Prostate gland (tissue), 2 donors: ENCODE measurements around the gene FBH1. TPM values are rescaled to one million over a fixed set of nuclear protein-coding genes. Genes with fewer than 3 reads are reported as not detected.
A peak's percentile ranks its signal among the peaks of the same experiment; 100 is the strongest.

ENCODE experiments used
- DNase-seq: peaks from one replicate; pipeline ENCODE4 v3.0.0-alpha.2; 2019; ENCODE audit warnings: low spot score
- H3K27ac ChIP-seq, 2 donors: fragments of 200-600 bp; sonication (generic); 2 replicates each; pipeline ENCODE4 v1.5.1; 2017 to 2019
- H3K27me3 ChIP-seq: fragments of 200-600 bp; sonication (generic); replicated peaks from 2 replicates; pipeline ENCODE4 v1.5.1; 2019; ENCODE audit not compliant: insufficient read depth
- H3K36me3 ChIP-seq, 2 donors: fragments of 200-600 bp; sonication (generic); 1 replicate in 1 of 2; 2 replicates in 1 of 2; pipeline versions ENCODE4 v1.5.1 to v1.8.1; 2017 to 2019
- H3K4me1 ChIP-seq: fragments of 200-600 bp; sonication (generic); replicated peaks from 2 replicates; pipeline ENCODE4 v1.5.1; 2019
- H3K4me3 ChIP-seq, 2 donors: fragments of 200-600 bp; sonication (generic); 2 replicates each; pipeline ENCODE4 v1.5.1; 2017 to 2019
- H3K9me3 ChIP-seq: fragments of 200-600 bp; sonication (generic); 2 replicates; pipeline ENCODE4 v1.5.1; 2017
- POLR2A ChIP-seq: fragments of 450-650 bp; IDR thresholded peaks from one replicate; pipeline ENCODE4 v1.6.1; 2016; ENCODE audit warnings: antibody characterized with exemption, mild to moderate bottlenecking
- POLR2AphosphoS5 ChIP-seq: sonication (generic); formaldehyde crosslinking; IDR thresholded peaks from one replicate; pipeline ENCODE4 v1.6.1; 2017; ENCODE audit warnings: antibody characterized with exemption
- WGBS: methylation state at CpG from one replicate; pipeline ENCODE4 v1.1.5; 2018; 5-methylcytosine and 5-hydroxymethylcytosine counted together
- intact Hi-C: fragments of 100-400 bp; cut with DNase I; formaldehyde crosslinking; loops from one replicate; pipeline ENCODE4 v1.14.2; 2022
- total RNA-seq, 2 donors: library from RNA; depleted of rRNA; stranded (reverse); fragments of >200 nt; gene quantifications; one replicate each; pipeline ENCODE4 v1.1.0, GENCODE V29; 2016
- TF ChIP-seq, protein P1 (sequence below), 4 experiments: fragments of 200-600 bp in 2 of 4; fragments of 450-650 bp in 2 of 4; sonication (generic) in 2 of 4; IDR thresholded peaks; 1 replicate in 3 of 4; 2 replicates in 1 of 4; pipeline ENCODE4 v1.5.1; 2016 to 2019; ENCODE audit warnings: antibody characterized with exemption in 4 of 4, mild to moderate bottlenecking in 2 of 4, moderate library complexity in 2 of 4

Gene FBH1
- total RNA-seq, result 100 to 1,000 TPM in 1 of 2 donors, 10 to 100 TPM in 1; 75.0 to 172 TPM

- Histone ChIP-seq H3K9me3 (no peaks in the 10 kb centered on the region), H3K4me1 (peaks cover 7% of the 10 kb centered on the region), H3K27ac (peak within 1 kb of the TSS; percentile 73 to 75), H3K27me3 (no peaks in the 10 kb centered on the region), H3K4me3 (peak within 1 kb of the TSS; percentile 85 to 94), H3K36me3 (no peaks in the 10 kb centered on the region)
- under 1% methylated on average over 63 of the region's 109 CpGs for WGBS
- DNase-seq, result peak; percentile 99
- intact Hi-C loops, result loop anchor here (1.0 to 5.0 kb wide), 3 partner anchors 55 to 443 kb away; partner anchors contain the start of gene GDI2
- TF ChIP-seq POLR2AphosphoS5 (peak; percentile 92), POLR2A (peak; percentile 69)
- TF ChIP-seq, protein P1, sequence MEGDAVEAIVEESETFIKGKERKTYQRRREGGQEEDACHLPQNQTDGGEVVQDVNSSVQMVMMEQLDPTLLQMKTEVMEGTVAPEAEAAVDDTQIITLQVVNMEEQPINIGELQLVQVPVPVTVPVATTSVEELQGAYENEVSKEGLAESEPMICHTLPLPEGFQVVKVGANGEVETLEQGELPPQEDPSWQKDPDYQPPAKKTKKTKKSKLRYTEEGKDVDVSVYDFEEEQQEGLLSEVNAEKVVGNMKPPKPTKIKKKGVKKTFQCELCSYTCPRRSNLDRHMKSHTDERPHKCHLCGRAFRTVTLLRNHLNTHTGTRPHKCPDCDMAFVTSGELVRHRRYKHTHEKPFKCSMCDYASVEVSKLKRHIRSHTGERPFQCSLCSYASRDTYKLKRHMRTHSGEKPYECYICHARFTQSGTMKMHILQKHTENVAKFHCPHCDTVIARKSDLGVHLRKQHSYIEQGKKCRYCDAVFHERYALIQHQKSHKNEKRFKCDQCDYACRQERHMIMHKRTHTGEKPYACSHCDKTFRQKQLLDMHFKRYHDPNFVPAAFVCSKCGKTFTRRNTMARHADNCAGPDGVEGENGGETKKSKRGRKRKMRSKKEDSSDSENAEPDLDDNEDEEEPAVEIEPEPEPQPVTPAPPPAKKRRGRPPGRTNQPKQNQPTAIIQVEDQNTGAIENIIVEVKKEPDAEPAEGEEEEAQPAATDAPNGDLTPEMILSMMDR (IDR thresholded peaks at IDR 0.05), result peak in 1 of 4 experiments; percentile 39
These were observed at the start of gene FBH1, which contains the start of gene ANKRD16 for GRCh38 chr10:5889624-5890451. FBH1 (plus strand) TSS chr10:5890243; CDS start chr10:5890346, 103 bp downstream. ANKRD16 (minus strand) TSS chr10:5889893; CDS start chr10:5889354, 539 bp downstream.

DNA sequence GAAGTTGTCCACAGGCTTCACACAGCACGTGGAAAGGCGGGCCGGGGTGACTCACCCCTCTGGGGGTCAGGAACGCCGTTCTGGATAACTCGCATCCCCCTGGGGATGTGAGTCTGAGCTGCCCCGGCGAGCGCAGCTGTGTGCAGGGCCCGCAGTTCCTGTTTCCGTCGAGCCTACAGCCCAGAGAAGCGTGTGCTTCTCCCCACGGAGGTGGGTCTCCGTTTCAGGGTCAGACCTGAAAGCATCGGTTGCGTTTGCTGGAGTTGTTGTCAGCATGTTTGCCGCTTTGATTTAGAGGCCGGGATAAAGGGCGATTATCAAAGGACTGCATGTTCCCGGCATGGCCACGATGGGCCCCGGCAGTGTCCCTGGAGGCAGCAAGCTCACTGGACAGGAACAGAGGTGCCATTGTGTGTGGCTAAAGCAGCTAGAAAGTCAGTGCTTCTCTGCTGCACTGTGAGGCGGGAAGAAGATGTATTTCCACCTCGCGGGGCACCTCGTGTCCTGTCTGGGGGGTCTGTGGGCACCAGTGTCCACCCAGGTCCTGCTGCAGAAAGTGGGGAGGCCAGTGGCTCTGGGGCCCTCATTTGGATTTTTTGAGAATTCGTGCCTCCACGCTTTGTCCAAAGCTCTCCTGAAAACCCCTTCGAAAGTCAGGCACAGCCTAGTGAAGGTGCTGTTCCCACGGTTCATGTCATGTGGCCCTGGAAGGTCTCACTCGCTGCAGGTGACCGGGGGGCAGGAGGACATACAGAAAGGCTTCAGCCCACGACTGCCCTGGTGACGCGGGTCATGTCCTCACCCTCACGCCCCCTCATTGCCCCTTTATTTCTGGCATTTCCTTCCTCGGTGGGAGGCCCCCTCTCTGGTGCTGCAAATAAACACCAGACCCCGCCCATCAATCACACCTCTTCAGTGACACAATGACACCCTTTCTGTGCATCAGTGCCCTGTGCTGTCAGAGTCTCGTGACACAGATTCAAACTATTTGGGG, 49.4 kb upstream of the FBH1 start:
- no peak overlapping the region for H3K27ac ChIP-seq
- H3K9me3 ChIP-seq, result no peaks in the 10 kb centered on the region
- H3K36me3 ChIP-seq, result no peaks in the 10 kb centered on the region
- TF ChIP-seq POLR2A, result no peak
- TF ChIP-seq, protein P1 (IDR thresholded peaks at IDR 0.05), result no peak
- no peaks in the 10 kb centered on the region for H3K27me3 ChIP-seq
- H3K4me1 ChIP-seq, result no peaks in the 10 kb centered on the region
- WGBS, result 54% methylated on average over 40 of the region's 40 CpGs
- DNase-seq, result no peak
- H3K4me3 ChIP-seq, result no peak overlapping the region
- intact Hi-C loops, result no loop called here

GRCh38 chr10:5841965-5842364, 48.1 kb upstream of the FBH1 start:
- 94% methylated on average over 14 of the region's 14 CpGs for WGBS
- no peak for TF ChIP-seq POLR2A
- no peak for TF ChIP-seq POLR2AphosphoS5
- TF ChIP-seq, protein P1 (IDR thresholded peaks at IDR 0.05), result no peak
- Histone ChIP-seq H3K4me3 (no peak overlapping the region), H3K4me1 (no peaks in the 10 kb centered on the region), H3K27me3 (no peaks in the 10 kb centered on the region), H3K9me3 (no peaks in the 10 kb centered on the region), H3K36me3 (no peaks in the 10 kb centered on the region), H3K27ac (no peak overlapping the region)
- intact Hi-C loops, result no loop called here
- no peak for DNase-seq

DNA sequence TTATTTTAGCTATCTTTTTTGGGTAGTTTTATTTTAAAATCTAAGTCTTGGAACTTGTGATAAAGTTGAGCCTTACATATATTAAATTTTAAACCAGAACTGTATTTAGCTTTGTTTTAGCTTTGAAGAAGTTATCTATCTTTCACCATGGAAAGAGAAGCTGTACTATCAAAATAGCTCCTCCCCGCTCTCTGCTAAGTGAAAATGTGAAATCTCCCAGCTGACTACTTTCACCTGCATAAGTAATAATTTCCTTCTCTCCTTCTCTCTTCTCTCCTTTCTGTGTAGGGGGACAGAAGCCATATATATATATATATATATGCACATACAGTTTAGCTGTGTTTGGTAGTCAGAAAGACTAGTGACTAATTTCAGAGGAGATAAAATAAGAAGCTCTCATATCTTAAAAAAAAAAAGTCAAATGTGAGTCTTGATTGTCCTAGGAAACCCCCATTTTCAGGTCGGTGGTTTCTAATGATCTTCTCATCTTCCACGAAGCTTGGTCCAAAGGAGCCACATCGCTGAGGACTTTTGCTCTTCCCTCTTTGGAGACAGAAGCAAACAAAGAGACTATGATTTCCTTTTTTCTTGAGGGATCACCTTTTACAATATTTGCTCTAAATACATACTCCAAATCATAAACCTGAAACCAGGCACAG, 46.2 kb upstream of the FBH1 start:
- H3K4me3 ChIP-seq, result no peak overlapping the region

More for the DNA sequence above, 46.2 kb upstream of the FBH1 start:
- intact Hi-C loops, result no loop called here
- H3K4me1 ChIP-seq, result no peaks in the 10 kb centered on the region
- WGBS, result 60% methylated on average over 4 of the region's 4 CpGs
- no peaks in the 10 kb centered on the region for H3K36me3 ChIP-seq
- TF ChIP-seq POLR2AphosphoS5 (no peak), POLR2A (no peak)
- TF ChIP-seq, protein P1 (IDR thresholded peaks at IDR 0.05), result no peak
- no peaks in the 10 kb centered on the region for H3K27me3 ChIP-seq
- no peak overlapping the region for H3K27ac ChIP-seq
- no peak for DNase-seq
- H3K9me3 ChIP-seq, result no peaks in the 10 kb centered on the region
